IPS-NIHi7 (cell line): ENCODE measurements around the gene HNMT.
"Not testable (repeated sequence)": the region's sequence is repeated elsewhere in the genome, so short reads cannot be mapped to it uniquely, and the experiment has no call there.

Source experiments
- DNase-seq: peaks from one replicate; pipeline ENCODE4 v3.0.0; 2012; ENCODE audit warnings: mixed read lengths; ENCODE audit errors: extremely low spot score

The HNMT gene

DNA sequence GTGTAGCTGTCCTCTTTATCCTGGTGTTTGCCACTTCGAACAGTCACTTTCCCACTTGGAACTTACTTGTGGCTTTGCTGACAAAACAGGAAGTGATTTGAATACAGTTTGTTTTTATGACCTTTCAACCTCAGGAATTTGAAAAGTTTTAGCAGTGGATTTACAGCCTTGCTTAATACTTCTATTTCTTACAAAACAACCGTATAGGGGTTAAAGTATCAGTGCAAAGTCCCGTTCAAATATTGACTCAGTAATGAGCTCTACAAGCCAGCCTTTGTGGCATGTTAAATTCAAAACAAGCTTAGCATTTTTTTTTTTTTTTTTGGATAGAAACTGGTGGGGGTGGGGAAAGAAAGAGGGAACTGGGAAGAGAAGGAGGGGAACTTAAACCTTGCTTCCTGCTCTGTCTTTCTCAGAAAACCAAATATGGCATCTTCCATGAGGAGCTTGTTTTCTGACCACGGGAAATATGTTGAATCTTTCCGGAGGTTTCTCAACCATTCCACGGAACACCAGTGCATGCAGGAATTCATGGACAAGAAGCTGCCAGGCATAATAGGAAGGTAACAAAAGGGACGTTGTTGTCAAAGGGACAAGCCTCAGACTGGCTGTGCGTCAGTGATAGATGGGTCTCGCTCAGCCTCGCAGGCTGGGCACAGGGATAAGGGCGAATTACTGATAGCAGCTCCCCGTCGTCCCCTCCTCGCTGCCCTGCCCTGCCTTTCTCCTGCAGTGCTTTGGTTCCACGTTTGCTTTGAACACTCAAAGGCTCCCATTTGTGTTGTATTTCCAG lies at the start of gene HNMT:
HNMT (plus strand) TSS at position 408 of the 793 bp plus-strand sequence; CDS start at position 427, 19 bp downstream.
- peak; percentile 46 for DNase-seq

DNA sequence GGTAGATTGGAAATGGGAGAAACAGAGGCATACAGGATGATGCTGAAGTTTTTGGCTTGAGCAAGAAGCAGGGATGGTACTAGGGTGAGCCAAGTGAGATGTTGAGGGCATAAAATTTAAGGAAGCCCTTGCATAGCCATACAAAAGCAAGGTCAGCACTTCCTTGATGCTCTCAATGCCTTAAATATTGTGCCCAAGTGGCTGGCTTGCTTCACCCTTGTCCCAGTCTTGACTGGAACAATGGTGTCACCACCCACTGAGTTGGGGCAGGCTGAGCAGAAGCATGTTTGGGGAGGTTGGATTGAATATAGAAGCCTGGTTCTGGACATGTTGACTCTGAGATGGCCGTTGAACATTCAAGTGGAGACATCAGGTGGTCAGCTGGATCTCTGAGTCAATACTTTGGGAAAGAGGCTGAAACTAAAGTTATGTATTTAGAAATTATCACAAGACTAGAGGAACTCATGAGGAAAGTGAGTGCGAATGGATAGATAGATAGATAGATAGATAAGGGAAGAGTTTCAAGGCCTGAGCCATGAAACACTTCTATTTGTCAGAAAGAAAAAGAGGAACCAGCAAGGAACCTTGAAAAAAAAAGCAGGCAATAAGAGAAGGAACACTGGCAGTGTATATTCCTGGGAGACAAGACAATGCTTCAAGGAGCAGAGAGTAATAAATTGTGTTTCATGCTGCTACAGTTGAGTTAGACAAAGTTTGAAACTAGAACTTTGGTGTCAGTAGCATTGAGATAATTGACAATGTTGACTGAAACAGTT lies 43.0 kb upstream of the HNMT start:
- no peak for DNase-seq

DNA sequence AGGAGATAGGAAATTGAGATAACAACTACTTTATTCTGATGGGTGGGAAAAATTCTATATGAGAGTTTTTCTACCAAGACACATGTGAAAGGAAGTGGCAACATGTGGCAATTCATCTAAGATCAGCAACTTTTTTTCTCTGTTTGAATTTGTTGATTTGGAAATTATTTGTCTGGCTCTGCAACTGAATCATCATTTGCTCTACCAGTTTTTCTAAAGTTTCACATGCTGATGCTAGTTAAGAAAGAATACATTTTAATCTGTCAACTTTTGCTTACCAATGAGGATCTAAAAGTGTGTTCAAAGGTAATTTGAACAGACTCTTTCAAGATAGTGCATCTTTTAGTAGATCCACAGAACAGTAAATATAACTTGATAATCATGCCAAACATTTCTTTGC lies 42.1 kb upstream of the HNMT start:
- not testable (repeated sequence) for DNase-seq

GRCh38 chr2:137924019-137924418 lies 40.3 kb upstream of the HNMT start:
- DNase-seq: no peak

GRCh38 chr2:137925599-137925998 lies 38.7 kb upstream of the HNMT start:
- no peak for DNase-seq

DNA sequence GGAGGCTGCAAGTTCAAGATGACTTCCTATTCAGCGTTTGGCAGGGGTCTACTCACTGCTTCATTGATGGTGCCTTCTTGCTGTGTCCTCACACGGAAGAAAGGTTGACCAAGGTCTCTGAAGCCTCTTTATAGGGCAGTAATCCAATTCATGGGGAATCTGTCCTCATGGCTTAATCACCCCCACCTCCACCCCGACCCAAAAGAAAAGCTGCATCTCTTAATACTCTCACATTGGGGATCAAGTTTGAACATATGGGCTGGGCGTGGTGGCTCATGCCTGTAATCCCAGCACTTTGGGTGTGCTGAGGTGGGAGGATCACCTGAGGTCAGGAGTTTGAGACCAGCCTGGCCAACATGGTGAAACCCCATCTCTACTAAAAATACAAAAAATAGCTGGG lies 36.4 kb upstream of the HNMT start:
- no peak for DNase-seq

DNA sequence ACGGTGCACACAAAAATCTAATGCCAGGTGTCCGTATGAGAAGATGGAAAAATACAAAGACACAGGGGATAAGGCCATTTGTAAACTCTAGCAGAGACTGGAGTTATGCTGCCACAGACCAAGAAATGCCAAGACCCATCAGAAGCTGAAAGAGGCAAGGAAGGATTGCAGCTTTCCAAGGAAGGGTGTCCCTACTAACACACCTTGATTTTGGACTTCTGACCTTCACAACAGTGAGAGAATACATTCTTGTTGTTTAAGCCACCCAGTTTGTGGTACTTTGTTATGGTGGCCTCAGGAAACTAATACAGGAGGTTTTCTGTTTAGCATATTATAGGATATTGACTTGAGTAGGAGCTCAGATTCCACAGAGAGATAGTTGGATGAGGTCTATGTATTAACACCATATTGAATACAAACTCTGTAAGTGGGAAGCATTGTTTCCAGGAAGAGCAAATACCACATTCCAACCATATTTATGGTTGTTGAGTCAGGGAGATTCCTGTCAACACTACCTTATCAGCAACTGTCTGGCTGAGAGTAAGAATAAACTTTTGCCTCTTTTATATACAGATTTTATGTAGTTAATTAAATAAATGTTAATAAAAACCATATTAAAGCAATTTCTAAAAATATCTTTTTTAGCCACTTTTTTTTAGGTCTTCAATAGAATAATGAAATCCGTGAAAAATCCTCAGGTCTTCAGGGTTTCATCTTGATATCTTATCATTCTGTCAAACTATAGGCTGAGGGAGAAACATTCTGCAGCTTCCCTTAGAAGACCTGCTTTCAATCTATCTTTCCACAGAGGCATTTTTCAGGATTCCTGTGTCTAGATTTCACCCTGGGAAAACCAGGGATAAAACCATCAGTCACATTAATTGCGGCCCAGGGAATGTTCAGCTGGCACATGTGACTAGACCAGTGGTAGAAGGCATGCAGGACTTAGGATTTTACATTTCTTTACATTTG lies 35.4 kb upstream of the HNMT start:
- DNase-seq: no peak

DNA sequence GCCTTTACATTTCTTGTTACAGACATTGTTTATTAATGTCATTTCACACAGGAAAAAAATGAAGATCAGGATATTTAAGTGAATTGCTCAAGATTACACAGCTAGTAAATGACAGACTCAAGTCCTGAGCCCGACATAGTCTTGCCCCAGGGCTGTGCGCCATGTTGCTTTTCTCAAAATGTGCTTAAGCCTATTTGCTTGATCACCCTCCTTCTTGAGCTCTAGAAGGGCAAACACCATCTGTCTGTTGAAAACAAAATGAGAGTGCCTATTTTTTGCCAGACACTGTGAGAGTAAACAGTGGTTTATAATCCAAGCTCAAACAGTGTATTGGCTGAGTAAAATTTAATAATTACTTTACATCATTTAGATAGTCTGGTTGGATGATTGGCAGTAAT lies 34.8 kb upstream of the HNMT start:
- no peak for DNase-seq

DNA sequence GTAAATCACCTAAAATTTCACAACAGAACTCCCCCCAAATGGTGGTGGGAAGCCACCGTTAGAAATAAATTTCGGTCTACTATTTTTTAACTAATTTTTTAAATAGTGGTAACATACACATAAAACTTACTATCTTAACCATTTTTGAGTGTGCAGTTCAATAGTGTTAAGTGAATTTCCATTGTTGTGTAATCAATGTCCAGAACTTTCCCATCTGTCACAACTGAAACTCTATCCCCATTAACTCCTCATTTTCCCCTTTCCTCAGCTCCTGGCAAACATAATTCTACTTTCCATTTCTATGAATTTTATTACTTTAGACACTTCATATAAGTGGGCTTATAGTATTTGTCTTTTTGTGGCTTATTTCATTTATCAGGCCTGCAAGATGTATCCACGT lies 34.1 kb upstream of the HNMT start:
- no peak for DNase-seq

- DNase-seq: no peak
These were observed 28.7 kb upstream of the HNMT start for GRCh38 chr2:137935591-137935990.

DNA sequence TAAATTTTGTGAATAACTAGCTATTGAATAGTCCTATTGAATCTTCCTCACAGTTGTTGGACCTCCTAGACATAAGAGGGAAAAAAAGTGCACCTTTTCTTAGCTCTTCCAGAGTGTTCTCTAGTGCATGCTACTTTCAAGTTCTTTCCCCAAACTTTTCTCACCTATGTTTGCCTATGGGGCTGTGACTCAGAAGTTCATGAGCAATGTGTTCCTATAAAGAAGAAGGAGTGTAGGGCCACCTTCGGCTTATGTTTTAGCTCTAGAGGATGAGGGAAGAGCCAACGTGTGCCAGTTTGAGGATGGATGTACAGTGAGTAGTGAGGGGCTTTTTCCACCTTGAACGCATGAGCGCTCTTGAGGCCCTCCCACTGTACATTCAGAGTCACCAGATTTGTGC lies 27.0 kb upstream of the HNMT start:
- no peak for DNase-seq

GRCh38 chr2:137937778-137938177 lies 26.5 kb upstream of the HNMT start:
- no peak for DNase-seq

- DNase-seq: no peak
These were observed 26.1 kb upstream of the HNMT start for GRCh38 chr2:137938204-137938603.

- DNase-seq: no peak
These were observed 25.2 kb upstream of the HNMT start for GRCh38 chr2:137939026-137939425.

- no peak for DNase-seq
These were observed 24.1 kb upstream of the HNMT start for GRCh38 chr2:137940154-137940553.

- DNase-seq: no peak
These were observed 22.0 kb upstream of the HNMT start for GRCh38 chr2:137942037-137942832.

DNA sequence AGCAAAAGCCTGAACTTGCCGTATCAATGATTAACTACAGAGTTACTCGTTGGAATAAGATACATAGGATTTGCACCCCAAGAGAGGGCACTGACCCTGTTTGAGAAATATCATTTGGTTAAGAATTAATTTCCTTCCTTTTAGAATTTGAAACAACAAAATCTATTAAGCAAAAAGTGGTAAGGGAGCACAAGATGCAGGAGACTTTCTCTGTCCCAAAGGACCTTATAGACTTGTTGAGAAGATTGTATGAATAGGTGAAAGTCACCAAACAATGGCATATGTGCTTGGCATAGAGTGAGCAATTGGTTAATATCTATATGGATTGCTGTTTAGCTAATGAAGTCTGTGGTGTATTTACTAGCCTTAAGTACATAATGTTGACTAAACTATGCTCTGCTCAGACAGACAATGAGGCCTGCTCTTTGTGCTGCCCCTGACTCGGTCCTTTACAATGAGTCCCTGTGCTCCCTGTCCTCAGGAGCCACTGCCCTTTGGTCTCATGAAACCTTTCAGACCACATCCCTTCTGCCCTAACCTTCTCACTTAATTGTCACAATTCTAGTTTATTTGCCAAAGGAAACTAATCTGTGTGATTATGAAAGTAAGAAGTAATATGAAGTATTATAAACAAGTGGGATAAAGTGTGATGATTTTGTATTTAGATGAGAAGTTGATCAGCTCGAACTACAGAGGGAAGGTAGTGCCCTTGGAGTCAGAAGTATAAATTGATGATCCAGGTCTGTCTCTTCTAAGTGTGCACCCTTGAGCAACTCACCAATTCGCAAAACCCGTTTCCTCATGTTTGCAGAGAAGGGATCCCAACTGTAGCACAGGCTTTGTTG lies 21.2 kb upstream of the HNMT start:
- no peak for DNase-seq

DNA sequence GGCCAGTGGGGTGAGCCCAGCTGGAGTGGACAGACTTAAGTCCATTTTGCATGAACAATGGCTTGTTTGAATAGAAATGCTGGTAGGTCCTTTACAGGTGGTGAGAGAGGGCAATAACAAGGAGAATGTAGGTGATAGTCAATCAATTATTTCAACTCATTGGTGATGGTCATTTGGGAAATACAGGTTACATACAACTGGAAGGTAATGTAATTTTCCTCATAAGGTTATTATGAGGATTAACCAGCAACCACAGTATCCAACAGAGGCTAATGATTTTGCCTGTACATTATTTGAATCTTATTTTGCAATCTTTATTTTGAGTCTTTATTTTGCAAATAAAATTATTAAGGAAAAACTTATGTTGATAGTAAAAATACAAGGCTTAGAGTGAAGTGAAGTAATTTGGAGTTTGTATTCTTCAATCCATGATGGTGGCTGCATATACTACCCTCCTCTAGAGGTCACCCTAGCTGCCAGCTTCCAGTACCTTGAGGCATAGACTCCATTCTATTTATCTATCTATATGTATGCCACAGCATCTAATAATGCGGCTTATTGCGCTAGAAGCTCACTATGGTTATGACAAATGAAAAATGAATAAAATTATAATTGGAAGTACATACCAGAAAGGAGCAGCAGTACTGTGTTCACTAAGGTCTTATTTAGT lies 20.5 kb upstream of the HNMT start:
- no peak for DNase-seq

- no peak for DNase-seq
These were observed 19.6 kb upstream of the HNMT start for GRCh38 chr2:137944714-137945113.

- no peak for DNase-seq
These were observed 19.0 kb upstream of the HNMT start for GRCh38 chr2:137945229-137945628.
